IMR-90 (cell line): ENCODE results near the gene GSTT4. TPM values are rescaled to one million over a fixed set of nuclear protein-coding genes. Genes with fewer than 3 reads are reported as not detected.

Source experiments
- ATAC-seq: fragments of 200-7000 bp; cut with Tn5 transposase; 2 replicates; pipeline ENCODE4 v1.9.1; 2020; ENCODE audit warnings: low read depth, mild to moderate bottlenecking, moderate library complexity
- BruUV-seq: library from RNA; stranded (reverse); fragments of 400-500 nt; replicated peaks from 2 replicates; lab custom pipeline; 2021; lab: Mats Ljungman, UMichigan
- CTCF ChIA-PET: fragments of 300-600 bp; formaldehyde crosslinking; extraction: SDS; loops from one replicate; lab custom pipeline; 2021; ENCODE audit warnings: antibody characterized with exemption; lab: Yijun Ruan, JAX
- POLR2A ChIA-PET: fragments of 300-600 bp; sonication (Branson Sonifier 250); formaldehyde crosslinking; loops from one replicate; lab custom pipeline; 2022; ENCODE audit warnings: antibody characterized with exemption; ENCODE audit not compliant: unreplicated experiment; lab: Charles Lee
- DNase-seq: peaks from one replicate; pipeline ENCODE4 v3.0.0; 2013
- H2AFZ ChIP-seq: replicated peaks from 2 replicates; pipeline ENCODE3; 2013; ENCODE audit warnings: low read length, mild to moderate bottlenecking; ENCODE audit not compliant: poor library complexity
- H2AK5ac ChIP-seq: 2 replicates; pipeline ENCODE4 v1.6.1; 2013; ENCODE audit warnings: low read depth, low read length, inconsistent platforms
- H2AK9ac ChIP-seq: replicated peaks from 2 replicates; pipeline ENCODE3; 2013; ENCODE audit warnings: mild to moderate bottlenecking, low read depth, low read length, moderate library complexity; ENCODE audit not compliant: poor library complexity
- H2BK120ac ChIP-seq: 2 replicates; pipeline ENCODE4 v1.6.1; 2013; ENCODE audit warnings: low read depth, low read length, inconsistent platforms
- H2BK15ac ChIP-seq: 3 replicates; pipeline ENCODE4 v1.6.1; 2013; ENCODE audit warnings: low read depth, low read length, inconsistent platforms
- H2BK20ac ChIP-seq: 2 replicates; pipeline ENCODE4 v1.6.1; 2013; ENCODE audit warnings: low read depth, mild to moderate bottlenecking, inconsistent platforms, low read length, moderate library complexity
- H2BK5ac ChIP-seq: 2 replicates; pipeline ENCODE4 v1.6.1; 2013; ENCODE audit warnings: mild to moderate bottlenecking, low read depth, low read length, inconsistent platforms; ENCODE audit not compliant: poor library complexity, severe bottlenecking
- H3K14ac ChIP-seq: replicated peaks from 2 replicates; pipeline ENCODE4 v1.6.1; 2013; ENCODE audit warnings: low read depth, low read length, inconsistent platforms
- H3K18ac ChIP-seq: 2 replicates; pipeline ENCODE4 v1.6.1; 2013; ENCODE audit warnings: low read depth, low read length, control low read depth
- H3K23ac ChIP-seq: 2 replicates; pipeline ENCODE4 v1.6.1; 2013; ENCODE audit warnings: low read depth, low read length, inconsistent platforms
- H3K27ac ChIP-seq: 2 replicates; pipeline ENCODE4 v1.5.1; 2013; ENCODE audit warnings: mild to moderate bottlenecking, control low read depth, low read length; ENCODE audit not compliant: insufficient read depth
- H3K27me3 ChIP-seq: 2 replicates; pipeline ENCODE4 v1.6.1; 2013; ENCODE audit warnings: low read length; ENCODE audit not compliant: control insufficient read depth, insufficient read depth
- H3K36me3 ChIP-seq: 2 replicates; pipeline ENCODE4 v1.6.1; 2013; ENCODE audit warnings: low read length, mixed read lengths; ENCODE audit not compliant: control insufficient read depth, insufficient read depth
- H3K4ac ChIP-seq: 2 replicates; pipeline ENCODE4 v1.6.1; 2013; ENCODE audit warnings: low read depth, low read length, inconsistent platforms
- H3K4me1 ChIP-seq: 2 replicates; pipeline ENCODE4 v1.6.1; 2013; ENCODE audit warnings: low read length, mixed read lengths; ENCODE audit not compliant: control insufficient read depth, insufficient read depth
- H3K4me2 ChIP-seq: 2 replicates; pipeline ENCODE4 v1.6.1; 2013; ENCODE audit warnings: low read depth, mild to moderate bottlenecking, control low read depth, low read length, moderate library complexity
- H3K4me3 ChIP-seq: 2 replicates; pipeline ENCODE4 v1.5.1; 2013; ENCODE audit warnings: low read depth, mild to moderate bottlenecking, control low read depth, low read length, moderate library complexity; ENCODE audit not compliant: insufficient read depth
- H3K56ac ChIP-seq: 2 replicates; pipeline ENCODE4 v1.6.1; 2013; ENCODE audit warnings: low read length, inconsistent platforms; ENCODE audit not compliant: insufficient read depth; ENCODE audit errors: extremely low read depth
- H3K79me1 ChIP-seq, 2 experiments: 2 replicates each; pipeline ENCODE4 v1.6.1; 2013; ENCODE audit warnings: low read length in 2 of 2, inconsistent platforms in 1 of 2, low read depth in 1 of 2
- H3K9ac ChIP-seq: 2 replicates; pipeline ENCODE4 v1.6.1; 2013; ENCODE audit warnings: low read depth, low read length, control low read depth
- H3K9me1 ChIP-seq: 2 replicates; pipeline ENCODE4 v1.6.1; 2013; ENCODE audit warnings: low read length, inconsistent platforms; ENCODE audit not compliant: insufficient read depth
- H3K9me3 ChIP-seq: 2 replicates; pipeline ENCODE4 v1.6.1; 2013; ENCODE audit warnings: low read length; ENCODE audit not compliant: control insufficient read depth, insufficient read depth
- H4K20me1 ChIP-seq: 2 replicates; pipeline ENCODE4 v1.6.1; 2013; ENCODE audit warnings: low read length, inconsistent platforms; ENCODE audit not compliant: insufficient read depth
- H4K5ac ChIP-seq: 2 replicates; pipeline ENCODE4 v1.6.1; 2013; ENCODE audit warnings: mild to moderate bottlenecking, low read depth, low read length, control low read depth
- H4K8ac ChIP-seq, 2 experiments: 2 replicates each; pipeline ENCODE4 v1.6.1; 2013; ENCODE audit warnings: low read depth in 2 of 2, low read length in 2 of 2, control low read depth in 1 of 2, inconsistent platforms in 1 of 2
- H4K91ac ChIP-seq: 2 replicates; pipeline ENCODE4 v1.6.1; 2013; ENCODE audit warnings: low read depth, low read length, inconsistent platforms; ENCODE audit not compliant: insufficient read depth
- CEBPB ChIP-seq: IDR thresholded peaks from 2 replicates; pipeline ENCODE4 v1.6.1; 2012; ENCODE audit warnings: low read depth, low read length, improper control_type of control experiment
- CTCF ChIP-seq: conservative IDR thresholded peaks from 2 replicates; pipeline ENCODE4 v1.5.1; 2012; ENCODE audit warnings: mild to moderate bottlenecking, low read depth, low read length, improper control_type of control experiment
- ELK1 ChIP-seq: fragments of 150-350 bp; IDR thresholded peaks from 2 replicates; pipeline ENCODE4 v1.6.1; 2016; ENCODE audit warnings: low read depth, mild to moderate bottlenecking, low read length, moderate library complexity, borderline replicate concordance
- FOS ChIP-seq: fragments of 150-350 bp; IDR thresholded peaks from 2 replicates; pipeline ENCODE4 v1.6.1; 2016; ENCODE audit warnings: low read depth, low read length
- MAFK ChIP-seq: IDR thresholded peaks from 2 replicates; pipeline ENCODE4 v1.6.1; 2012; ENCODE audit warnings: low read depth, low read length, improper control_type of control experiment
- MXI1 ChIP-seq: IDR thresholded peaks from 2 replicates; pipeline ENCODE4 v1.6.1; 2012; ENCODE audit warnings: low read depth, mild to moderate bottlenecking, low read length, moderate library complexity, borderline replicate concordance
- NFE2L2 ChIP-seq: fragments of 150-350 bp; IDR thresholded peaks from 2 replicates; pipeline ENCODE4 v1.6.1; 2016; ENCODE audit warnings: low read depth, mild to moderate bottlenecking, low read length
- POLR2A ChIP-seq: IDR thresholded peaks from 2 replicates; pipeline ENCODE4 v1.6.1; 2012; ENCODE audit warnings: mild to moderate bottlenecking, low read depth, low read length
- RCOR1 ChIP-seq: IDR thresholded peaks from 2 replicates; pipeline ENCODE4 v1.6.1; 2012; ENCODE audit warnings: mild to moderate bottlenecking, low read length, improper control_type of control experiment; ENCODE audit not compliant: insufficient replicate concordance
- SMC3 ChIP-seq: fragments of 150-350 bp; IDR thresholded peaks from 2 replicates; pipeline ENCODE4 v1.6.1; 2016; ENCODE audit warnings: low read depth, mild to moderate bottlenecking, antibody characterized with exemption, low read length, moderate library complexity
- USF2 ChIP-seq: fragments of 150-350 bp; IDR thresholded peaks from 2 replicates; pipeline ENCODE4 v1.6.1; 2017; ENCODE audit warnings: mild to moderate bottlenecking, antibody characterized with exemption, low read length, low read depth
- WGBS, 2 experiments: methylation state at CpG; one replicate each; pipeline versions ENCODE4 v1.1.5 to v1.1.7; 2013; ENCODE audit warnings: missing lambda C conversion rate in 2 of 2; ENCODE audit not compliant: insufficient read length in 1 of 2; ENCODE audit errors: extremely low coverage in 2 of 2; 5-methylcytosine and 5-hydroxymethylcytosine counted together
- dilution Hi-C: fragments of 300-500 bp; cut with HindIII; formaldehyde crosslinking; loops from one replicate; pipeline ENCODE4 v1.14.3; 2018; ENCODE audit warnings: low sequenced_read_pairs; ENCODE audit not compliant: unreplicated experiment
- in situ Hi-C: fragments of 300-500 bp; cut with MboI; formaldehyde crosslinking; loops from 3 replicates; pipeline ENCODE4 v1.14.3; 2019; ENCODE audit warnings: low sequenced_read_pairs, inconsistent platforms, mixed read lengths
- intact Hi-C: fragments of 100-400 bp; cut with micrococcal nuclease; formaldehyde crosslinking; loops from 2 replicates; pipeline ENCODE4 v1.10.0; 2022
- polyA plus RNA-seq, 3 experiments: library from polyadenylated mRNA; depleted of rRNA; stranded (reverse); fragments of >200 nt; gene quantifications; 2 replicates each; pipeline ENCODE4 v1.2.3, GENCODE V29; 2012; ENCODE audit warnings: low replicate concordance in 1 of 3
- total RNA-seq: library from RNA; depleted of rRNA; stranded (reverse); fragments of >200 nt; gene quantifications from 2 replicates; pipeline ENCODE4 v1.2.3, GENCODE V29; 2012

GSTT4 gene
- total and polyA plus RNA-seq, 2 of the 4 experiments (the other 2 are of a cell fraction): not detected

- intact Hi-C loops (no loop called here), in situ Hi-C loops (no loop called here), dilution Hi-C loops (no loop called here)
- Histone ChIP-seq H3K23ac (no peak overlapping the region), H2BK120ac (no peak overlapping the region), H3K9ac (no peak overlapping the region), H4K8ac (no peak overlapping the region), H2AK5ac (no peak overlapping the region), H3K79me1 (peaks cover 45 to 59% of the 10 kb centered on the region in 2 experiments), H3K4me2 (no peak overlapping the region), H3K4ac (no peak overlapping the region), H2BK5ac (no peak overlapping the region), H4K5ac (no peak overlapping the region), H3K18ac (no peak overlapping the region), H3K27me3 (no peaks in the 10 kb centered on the region), H3K4me3 (no peak overlapping the region), H3K27ac (no peak overlapping the region), H4K91ac (no peak overlapping the region), H2AFZ (no peak overlapping the region), H2BK15ac (no peak overlapping the region), H3K36me3 (peaks cover 3% of the 10 kb centered on the region; the same call in 1 of the 2 replicates), H2BK20ac (no peak overlapping the region), H3K14ac (no peak overlapping the region), H2AK9ac (no peak overlapping the region), H4K20me1 (peaks cover 23% of the 10 kb centered on the region), H3K9me3 (no peaks in the 10 kb centered on the region), H3K9me1 (peaks cover 3% of the 10 kb centered on the region; the same call in 1 of the 2 replicates), H3K4me1 (no peaks in the 10 kb centered on the region), H3K56ac (no peak overlapping the region)
- POLR2A ChIA-PET: no interaction called here
- no TSS peak for BruUV-seq
- WGBS, 2 experiments: 86% methylated on average over 1 of the region's 2 CpGs; no CpG with 5 or more reads in 1 of the 2 experiments
- no peak for TF ChIP-seq RCOR1
- TF ChIP-seq USF2: no peak
- TF ChIP-seq FOS: no peak
- no peak for TF ChIP-seq MAFK
- TF ChIP-seq ELK1: no peak
- TF ChIP-seq NFE2L2: no peak
- TF ChIP-seq CTCF: no peak
- no peak for TF ChIP-seq POLR2A
- TF ChIP-seq CEBPB: no peak
- TF ChIP-seq SMC3: no peak
- no peak for TF ChIP-seq MXI1
- DNase-seq: no peak
- ATAC-seq: no peak
- CTCF ChIA-PET: no interaction called here
These were observed 20.8 kb upstream of the GSTT4 start for GRCh38 chr22:24026056-24026455.
